HPDE6-E6E7 (cell line): Measurements from ENCODE around the gene YWHAH.

Experiments used
- DNase-seq: peaks from one replicate; pipeline ENCODE4 v3.0.0; 2011; ENCODE audit warnings: missing footprints; ENCODE audit errors: extremely low spot score

YWHAH gene

DNA sequence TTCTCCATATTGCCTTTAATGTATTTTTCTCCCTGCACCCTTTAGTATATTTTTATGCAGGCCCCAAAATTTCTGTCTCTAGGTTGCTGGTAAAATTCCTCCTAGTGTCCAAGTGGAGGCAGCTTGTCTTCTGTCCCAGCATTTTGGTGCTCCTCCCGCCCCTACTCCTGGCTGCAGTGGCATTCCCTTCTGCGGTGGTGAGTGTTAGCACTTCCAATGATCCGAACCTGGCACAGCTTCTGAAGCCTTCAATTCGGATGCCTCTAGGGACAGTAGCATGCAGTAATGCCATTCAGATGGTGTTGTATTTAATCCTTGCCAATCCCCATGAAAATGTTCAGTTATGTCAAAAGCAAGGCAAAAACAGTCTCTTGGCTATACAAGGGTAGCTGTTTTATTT is 5.9 kb downstream of the YWHAH start:
- no peak for DNase-seq

DNA sequence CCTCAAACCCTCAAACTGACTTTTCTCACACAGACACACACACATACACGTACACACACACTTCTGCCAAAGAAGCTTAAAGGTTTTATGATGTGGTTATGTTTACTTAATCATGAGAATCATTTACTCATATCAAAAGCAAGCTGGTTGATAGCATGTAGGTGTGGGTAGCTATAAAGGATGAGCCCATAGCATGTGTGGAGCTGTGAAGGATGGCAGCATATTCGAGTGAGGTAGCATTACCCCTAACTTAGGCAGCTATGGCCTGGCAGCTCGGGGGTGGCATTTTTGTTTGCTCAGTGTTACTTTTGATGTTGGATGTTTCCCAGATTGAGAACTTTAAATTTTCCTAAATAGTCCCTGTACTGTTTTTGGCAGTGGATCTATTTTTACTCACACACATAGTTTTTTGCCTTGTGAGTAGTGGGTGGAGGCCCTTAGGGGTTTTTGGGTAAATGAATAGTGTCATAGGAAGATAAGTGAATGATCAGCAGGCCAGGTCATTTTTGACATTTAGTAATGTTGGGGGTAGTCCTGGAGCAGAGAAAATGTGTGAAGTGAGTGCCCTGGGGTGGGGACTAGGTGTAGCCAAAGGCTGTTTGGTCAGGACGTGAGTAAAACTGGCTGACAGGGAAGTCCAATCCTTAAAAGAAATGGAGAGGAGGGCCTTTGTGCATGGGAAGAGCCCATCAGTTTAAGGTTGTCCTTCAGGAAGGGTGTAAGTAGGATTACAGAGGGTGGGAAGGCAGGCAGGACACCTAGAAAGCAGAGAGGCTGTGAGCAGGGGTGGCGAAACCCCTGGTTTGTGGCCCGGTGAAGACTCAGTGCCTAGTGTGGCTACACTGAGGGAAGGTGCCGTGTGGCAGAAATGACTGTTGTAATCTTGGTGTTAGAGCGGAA is 7.1 kb downstream of the YWHAH start:
- DNase-seq: no peak

DNA sequence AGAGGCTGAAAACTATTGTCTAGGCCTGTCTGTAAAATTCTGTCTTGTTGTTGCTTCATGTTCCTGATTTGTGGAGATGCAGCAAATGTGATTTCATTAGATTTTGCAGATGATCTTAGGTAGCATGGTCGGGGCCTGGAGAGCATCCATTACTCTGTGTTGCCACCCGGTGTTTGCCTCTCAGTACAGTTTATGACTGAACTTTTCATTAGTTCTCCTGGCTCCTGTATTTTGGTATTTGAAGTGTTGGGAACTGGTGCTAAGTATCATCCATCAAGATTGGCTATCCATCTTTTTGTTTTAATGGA is 7.7 kb downstream of the YWHAH start:
- DNase-seq: no peak

DNA sequence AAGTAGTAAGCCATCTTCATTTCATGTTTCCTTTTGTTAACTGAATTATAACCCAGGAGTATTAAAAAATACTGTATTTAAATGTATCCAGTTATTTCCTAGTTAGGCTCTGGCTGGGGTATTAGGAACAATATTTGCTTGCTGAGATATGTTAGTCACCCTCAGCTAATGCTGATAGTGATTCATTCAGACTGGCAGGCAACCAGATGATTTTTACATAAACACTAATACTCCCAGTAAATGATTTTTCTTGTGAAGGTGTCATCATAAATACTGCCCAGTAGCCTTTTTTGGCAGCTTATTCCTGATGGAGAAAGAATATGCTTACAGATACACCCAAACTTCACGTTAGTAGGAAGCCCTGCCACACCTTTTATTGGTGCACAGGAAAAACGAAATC is 8.1 kb downstream of the YWHAH start:
- peak; percentile 76 for DNase-seq

DNA sequence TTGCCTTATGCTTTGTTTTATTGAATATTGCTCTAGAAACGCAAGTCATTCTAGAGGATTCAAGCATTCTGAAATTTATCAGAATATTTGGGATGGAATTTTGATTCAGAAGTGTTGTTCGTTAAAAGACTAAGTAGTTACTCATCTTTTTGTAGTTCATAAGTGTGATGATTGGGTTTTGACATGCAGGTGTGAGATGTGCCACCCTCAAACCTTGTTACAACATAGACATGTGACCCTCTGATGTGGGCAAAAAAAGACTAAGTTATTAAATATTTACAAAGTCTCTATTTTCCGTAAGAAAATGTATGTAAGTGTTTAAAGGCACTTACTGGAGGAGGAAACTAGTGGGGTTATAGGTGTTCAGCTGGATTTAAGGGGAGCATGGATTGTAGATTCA is 8.9 kb downstream of the YWHAH start:
- no peak for DNase-seq

DNA sequence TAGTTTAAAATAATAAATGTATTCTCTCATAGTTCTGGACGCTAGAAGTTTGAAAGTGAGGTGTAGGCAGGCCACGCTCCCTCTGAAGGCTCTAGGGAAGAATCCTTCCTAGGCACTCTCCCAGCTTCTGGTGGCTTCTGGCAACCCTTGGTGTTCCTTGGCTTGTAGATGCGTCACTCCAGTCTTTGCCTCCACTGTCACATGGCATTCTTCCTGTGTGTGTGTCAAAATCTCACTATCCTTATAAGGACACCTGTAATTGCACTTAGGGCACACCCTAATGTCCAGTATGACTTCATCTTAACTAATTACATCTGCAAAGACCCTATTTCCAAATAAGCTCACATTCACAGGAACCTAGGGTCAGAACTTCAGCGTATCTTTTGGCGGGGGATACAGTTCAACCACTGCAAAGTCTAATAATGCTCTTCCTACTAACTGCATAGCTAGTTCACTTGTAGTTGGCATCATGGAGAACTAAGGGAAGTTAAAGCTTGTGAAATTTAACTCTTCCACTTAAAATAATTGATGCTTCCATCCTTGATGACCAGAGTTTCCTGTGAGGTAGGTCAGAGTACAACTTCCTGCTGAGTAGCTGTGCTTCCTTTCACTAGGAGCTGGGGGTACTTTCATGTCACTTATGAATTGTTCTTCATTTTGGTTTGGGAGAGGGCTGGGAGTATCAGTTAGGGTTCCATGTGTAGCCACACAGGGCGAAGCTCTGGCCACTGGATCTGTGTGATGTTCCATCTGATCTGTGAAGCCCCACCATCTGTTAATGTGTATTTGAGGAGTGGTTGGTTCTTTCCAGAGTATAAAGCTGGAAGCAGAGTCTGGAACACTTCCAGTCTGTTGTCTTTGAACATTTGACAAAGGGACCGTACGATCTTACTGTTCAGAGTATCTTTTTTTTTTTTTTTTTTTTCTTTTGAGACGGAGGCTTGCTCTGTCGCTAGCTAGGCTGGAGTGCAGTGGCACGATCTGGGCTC is 10.5 kb downstream of the YWHAH start:
- no peak for DNase-seq

DNA sequence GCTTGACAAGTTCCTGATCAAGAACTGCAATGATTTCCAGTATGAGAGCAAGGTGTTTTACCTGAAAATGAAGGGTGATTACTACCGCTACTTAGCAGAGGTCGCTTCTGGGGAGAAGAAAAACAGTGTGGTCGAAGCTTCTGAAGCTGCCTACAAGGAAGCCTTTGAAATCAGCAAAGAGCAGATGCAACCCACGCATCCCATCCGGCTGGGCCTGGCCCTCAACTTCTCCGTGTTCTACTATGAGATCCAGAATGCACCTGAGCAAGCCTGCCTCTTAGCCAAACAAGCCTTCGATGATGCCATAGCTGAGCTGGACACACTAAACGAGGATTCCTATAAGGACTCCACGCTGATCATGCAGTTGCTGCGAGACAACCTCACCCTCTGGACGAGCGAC is 12.0 kb downstream of the YWHAH start:
- DNase-seq: no peak

DNA sequence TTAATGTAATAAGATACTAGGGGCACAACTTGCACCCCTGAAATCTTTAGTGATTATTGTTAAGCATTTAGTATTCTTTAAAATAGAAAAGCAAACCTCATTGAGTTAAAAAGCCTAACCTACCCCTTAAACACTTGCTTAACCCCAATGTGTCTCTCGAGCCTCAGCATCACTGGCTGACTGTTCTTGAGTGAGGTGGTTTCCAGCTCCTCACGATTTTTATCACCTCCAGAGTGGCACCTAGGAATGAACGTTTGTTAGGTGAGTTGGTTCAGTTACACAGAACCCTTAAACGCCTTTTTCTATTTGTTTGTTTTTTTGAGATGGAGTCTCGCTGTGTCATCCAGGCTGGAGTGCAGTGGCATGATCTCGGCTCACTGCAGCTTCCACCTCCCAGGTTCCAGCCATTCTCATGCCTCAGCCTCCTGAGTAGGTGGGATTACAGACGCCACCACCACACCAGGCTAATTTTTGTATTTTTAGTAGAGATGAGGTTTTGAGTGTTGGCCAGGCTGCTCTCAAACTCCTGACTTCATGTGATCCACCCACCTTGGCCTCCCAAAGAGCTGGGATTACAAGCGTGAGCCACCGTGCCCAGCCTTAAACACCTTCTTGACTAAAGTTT is 13.7 kb downstream of the YWHAH start:
- no peak for DNase-seq

DNA sequence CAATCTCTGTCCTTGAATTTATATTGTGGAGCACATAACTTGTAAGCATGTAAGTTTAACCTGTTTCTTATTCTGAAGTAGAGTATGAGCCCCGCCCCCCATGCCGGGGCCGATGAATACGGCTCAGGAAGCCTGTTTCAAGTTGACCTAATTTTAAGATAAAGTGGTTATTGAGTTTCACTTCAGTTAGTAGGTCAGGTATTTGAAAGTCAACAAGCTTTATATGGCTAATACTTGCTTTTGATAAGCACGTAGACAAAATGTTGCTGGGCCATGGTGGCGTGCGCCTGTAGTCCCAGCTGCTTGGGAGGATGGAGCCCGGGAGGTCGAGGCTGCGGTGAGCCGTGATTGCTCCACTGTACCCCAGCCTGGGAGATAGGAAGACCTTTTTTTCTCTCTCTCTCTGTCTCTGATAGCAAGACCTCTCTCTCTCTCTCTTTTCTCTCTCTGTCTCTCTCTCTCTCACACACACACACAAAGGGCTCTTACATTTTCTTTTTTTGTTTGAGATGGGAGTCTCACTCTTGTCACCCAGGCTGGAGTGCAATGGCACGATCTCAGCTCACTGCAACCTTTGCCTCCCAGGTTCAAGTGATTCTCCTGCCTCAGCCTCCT is 14.4 kb downstream of the YWHAH start:
- no peak for DNase-seq

DNA sequence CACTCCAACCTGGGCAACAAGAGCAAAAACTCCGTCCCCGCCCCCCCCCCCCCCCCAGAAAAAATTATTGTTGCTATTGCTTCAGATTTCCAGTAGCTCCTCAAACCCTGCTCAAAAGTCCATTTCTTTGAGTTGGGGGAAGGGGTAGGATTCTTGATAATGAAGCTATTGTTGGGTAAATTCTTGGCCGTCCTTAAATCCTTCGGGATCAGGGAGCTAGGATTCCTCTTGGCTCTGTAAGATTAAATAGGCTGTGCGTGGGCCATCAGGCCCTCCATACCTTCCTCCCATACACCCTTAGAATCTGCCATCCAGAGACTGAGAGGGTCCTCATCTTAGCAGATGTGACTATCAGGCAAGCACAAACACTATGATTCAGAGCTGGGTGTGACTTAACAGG is 16.4 kb downstream of the YWHAH start:
- DNase-seq: no peak

DNA sequence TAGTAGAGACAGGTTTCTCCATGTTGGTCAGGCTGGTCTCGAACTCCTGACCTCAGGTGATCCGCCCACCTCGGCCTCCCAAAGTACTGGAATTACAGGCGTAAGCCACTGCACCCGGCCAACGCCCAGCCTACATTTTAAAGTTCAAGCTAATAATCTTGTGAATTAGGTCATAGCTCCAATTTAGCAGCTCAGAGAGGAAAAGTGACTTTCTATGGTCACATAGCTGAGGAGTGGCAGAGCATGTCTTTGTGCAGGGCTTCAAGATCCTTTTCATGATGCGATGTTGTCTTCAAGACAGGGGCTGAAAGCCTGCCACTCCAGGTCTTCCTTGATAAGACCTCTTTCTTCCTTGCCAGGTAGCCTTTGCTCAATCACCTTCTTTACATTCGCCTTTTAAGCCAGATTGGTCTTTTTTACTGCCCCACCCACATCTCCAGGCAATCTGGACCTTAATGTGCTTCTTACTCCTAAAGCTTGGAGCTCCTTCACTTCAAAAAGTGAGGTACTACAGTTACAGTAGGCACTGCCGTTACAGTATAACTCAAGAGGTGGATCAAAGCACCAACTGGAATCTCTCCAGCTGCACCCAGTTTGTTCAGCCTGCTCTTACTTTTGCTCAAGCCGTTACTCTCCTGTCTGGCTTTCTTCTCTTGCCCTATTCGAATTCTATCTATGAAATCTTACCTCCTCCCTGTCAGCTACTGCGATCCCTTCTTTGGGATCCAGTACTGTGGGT is 18.2 kb downstream of the YWHAH start:
- no peak for DNase-seq

DNA sequence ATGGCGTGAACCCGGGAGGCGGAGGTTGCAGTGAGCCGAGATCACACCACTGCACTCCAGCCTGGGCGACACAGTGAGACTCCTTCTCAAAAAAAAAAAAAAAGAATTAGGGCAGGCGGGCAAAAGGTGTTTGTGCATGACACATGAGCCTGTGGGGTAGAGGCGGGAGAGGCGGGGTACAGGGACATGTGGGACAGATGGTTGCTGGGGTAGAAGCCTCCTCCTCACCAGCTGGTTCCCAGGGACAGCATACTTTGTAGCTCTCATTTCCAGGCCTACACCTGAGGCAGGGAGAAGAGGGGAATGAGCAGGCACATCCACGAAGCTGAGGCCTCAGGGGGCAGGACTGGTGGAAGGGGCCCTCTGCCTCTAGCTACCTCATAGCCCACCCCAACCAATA is 23.7 kb downstream of the YWHAH start:
- no peak for DNase-seq

DNA sequence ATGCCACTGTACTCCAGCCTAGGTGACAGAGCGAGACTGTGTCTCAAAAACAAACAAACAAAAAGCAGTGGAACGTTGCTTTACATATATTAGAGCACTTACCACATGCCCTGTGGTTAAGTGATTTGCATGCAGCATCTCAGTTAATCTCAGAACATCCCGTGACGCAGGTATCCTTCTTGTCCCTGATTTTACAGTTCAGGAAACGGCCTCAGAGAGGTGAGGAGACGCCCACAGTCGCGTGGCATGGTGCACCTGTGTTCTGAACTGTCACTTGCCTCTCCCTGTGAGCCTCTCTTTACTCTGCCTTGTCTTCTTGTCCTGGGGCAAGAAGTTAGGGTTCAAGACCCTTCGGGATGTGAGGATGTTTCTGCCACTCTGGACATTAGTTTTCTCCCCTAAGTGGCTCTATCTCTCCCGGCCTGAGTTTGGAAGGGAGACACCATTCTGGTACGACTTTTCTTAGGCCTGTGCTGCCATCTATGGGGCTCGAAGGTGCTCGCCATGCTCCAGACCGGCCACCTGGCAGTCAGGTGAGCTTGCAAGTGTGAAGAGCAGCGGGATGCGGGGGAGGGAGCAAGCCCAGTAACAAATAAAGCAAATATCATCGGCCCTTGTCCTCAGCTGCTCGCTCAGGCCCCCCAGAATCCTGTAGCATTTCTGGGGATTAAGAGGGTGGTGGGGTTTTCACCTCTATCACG is 25.6 kb downstream of the YWHAH start:
- peak; percentile 89 for DNase-seq

DNA sequence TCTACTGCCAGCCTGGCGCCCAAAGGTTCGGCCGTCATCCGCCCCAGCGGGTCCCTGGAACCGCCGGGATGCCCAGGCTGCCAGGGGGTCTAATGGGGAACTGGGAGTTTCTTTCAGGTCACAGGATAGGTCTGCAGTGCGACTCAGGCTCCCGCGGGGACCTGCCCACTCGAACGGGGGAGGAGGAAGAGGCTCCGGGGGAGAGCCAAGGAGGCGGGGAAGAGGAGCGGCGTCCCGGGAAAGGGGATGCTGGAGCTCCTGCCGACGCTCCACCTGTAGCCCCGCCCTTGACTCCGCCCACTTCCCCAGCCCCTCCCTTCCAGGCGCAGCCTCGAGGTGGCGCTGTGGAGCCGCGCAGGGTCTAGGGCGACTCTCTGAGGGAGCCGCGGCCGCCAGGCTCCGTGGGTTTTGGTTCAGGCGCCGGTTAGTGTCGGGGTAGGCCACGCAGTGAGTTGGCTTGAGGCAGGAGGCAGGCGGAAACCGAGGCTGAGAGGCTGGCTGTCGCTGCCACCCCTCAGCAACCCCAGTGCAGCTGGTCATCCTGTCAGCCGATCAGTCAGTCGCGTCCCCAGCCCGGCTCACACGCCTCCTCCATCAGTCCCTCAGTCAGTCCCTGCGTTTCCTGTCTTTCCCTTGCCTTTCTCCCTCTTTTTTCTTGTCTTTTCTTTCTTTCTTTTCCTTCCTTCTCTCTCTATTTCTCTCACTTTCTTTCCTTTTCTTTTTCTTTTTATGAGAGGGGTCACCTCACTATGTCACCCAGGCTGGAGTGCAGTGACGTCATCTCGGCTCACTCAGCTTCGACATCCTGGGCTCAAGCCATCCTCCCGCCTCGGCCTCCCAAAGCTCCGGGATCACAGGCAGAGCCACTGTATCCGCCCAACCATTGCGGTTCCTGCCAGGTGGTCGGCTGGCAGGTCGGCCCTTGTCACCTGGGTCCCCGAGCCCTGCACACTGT is 26.4 kb downstream of the YWHAH start:
- DNase-seq: peak; percentile 88

DNA sequence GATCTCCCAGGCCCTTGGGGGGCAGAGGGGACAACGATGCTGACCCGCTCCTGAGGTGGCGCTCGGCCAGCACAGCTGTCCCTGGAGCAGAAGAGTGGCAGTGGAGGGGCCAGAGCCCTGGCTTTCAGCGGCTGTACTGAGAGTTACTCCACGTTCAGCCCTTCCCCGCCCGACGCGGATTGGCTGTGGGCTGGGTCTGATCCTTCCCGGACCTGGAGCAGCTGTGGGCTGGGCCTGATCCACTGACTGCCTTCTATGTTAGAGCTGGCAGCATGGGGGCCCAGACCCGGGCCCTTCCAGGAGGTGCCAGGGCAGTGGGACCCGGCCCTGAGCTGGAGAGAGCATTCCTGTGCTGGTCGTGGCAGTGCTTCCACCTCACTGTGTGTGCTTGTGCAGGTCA is 27.8 kb downstream of the YWHAH start:
- DNase-seq: no peak

DNA sequence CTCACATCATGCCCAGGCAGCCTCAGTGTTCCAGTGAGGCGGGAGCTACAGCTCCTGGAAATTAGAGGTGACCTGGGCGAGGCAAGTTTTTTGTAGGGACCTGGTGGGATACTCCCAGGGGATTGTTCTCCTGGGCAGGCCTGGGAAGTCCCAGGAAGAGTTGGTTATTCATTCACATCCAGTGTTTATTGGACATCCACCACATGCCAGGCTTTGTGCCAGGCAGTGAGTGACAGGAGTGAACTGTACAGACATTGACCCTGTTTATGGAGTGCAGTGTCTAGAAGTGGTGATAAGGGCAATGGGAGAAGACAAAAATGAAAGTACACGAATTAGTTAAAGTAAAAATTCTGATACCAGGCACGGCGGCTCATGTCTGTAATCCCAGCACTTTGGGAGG is 29.4 kb downstream of the YWHAH start:
- no peak for DNase-seq

DNA sequence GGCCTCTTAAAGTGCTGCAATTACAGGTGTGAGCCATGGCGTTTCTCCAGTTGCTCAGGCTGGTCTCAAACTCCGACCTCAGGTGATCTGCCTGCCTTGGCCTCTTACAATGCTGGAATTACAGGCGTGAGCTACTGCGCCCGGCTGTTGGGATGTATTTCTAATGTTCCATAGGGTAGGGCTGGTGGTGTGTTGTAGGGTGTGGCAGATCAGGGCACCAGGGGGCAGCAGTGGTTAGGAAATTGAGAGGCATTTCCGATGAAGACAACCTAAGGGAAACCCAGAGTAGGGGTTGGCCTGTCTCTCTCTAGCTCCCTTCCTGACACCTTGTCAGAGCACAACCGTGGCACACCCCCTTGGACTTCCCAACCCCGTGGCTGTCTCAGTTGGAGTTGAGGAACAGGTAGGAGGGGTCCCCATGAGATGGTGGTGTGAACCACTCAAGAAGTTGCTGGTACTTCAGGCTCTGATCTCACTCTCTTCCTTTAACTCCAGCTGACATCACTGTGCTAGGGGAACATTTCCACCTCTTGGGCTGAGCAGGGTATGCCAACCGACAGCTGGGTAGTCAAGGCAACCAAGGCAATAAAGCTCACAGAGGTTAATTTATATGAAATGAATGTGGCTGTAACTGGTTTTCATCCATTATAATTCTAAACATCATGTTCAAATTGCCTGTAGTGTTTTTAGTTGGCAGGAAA is 33.0 kb downstream of the YWHAH start:
- peak; percentile 80 for DNase-seq

DNA sequence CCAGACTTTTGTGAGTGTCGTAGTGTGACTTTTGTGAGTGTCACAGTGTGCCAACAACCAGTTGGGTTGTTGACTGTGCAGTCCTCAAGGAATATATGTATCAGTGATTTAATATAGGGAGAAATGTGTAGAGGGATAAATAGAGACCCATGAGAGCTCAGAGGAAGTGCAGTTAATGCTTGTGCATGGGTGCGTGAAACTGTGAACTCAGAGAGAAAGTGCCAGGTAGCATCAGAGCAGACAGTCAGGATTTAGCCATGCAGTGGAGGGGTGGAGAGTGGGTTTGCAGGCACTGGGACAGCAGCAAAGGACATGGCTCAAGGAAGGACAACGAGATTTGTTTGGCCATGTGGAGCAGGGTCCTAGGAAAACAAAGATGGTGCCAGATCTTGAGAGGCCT is 33.6 kb downstream of the YWHAH start:
- DNase-seq: no peak

DNA sequence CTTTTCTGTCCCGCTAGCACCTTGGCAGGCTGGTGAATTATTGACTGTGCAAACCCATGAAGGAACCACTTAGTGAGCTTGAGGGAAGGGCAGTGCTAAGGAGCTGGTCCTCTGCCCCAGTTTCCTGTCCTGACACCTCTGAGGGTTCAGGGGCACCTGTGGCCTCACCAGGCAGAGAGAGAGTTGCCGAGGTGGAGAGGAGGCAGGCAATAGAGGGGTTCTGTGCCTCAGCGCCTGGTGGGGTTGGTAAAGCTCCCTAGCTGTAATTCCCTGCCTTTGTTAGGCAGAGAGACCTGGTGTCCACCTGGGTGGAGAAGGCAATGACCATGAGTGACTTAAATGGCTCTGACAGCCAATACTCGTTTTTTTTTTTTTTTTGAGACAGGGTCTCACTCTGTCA is 36.3 kb downstream of the YWHAH start:
- no peak for DNase-seq
